ENCODE results near the gene AAMP.

Gene AAMP

DNA sequence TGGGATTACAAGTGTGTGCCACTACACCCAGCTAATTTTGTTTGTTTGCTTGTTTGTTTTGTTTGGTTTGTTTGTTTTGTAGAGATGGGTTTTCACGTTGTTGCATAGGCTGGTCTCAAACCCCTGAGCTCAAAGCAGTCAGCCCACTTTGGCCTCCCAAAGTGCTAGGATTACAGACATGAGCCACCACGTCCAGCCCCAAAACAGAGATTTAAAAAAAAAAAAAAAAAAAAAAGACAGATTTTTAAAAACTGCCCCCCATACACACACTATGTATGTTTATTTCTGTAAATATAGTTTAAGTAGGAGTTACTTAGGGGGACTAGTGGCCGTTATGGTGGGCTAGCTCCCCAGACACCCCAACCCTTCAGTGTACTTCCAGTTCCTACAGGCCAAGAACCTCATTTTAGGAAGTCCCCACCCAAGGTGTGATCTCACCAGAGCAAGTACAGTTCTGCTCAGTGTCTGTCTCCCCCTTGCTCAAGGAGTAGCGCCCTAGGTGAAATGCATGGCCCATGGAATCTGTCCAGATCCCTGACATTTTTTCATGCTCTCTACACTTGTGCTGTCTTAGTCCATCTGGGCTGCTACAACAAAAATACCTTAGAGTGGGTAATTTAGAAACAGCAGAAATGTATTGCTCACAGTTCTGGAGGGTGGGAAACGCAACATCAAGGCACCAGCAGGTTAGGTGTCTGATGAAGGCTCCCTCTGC is 23.9 kb upstream of the AAMP start:
- no peak for DNase-seq (ENCODE audit: low read depth in 2 of 2)

DNA sequence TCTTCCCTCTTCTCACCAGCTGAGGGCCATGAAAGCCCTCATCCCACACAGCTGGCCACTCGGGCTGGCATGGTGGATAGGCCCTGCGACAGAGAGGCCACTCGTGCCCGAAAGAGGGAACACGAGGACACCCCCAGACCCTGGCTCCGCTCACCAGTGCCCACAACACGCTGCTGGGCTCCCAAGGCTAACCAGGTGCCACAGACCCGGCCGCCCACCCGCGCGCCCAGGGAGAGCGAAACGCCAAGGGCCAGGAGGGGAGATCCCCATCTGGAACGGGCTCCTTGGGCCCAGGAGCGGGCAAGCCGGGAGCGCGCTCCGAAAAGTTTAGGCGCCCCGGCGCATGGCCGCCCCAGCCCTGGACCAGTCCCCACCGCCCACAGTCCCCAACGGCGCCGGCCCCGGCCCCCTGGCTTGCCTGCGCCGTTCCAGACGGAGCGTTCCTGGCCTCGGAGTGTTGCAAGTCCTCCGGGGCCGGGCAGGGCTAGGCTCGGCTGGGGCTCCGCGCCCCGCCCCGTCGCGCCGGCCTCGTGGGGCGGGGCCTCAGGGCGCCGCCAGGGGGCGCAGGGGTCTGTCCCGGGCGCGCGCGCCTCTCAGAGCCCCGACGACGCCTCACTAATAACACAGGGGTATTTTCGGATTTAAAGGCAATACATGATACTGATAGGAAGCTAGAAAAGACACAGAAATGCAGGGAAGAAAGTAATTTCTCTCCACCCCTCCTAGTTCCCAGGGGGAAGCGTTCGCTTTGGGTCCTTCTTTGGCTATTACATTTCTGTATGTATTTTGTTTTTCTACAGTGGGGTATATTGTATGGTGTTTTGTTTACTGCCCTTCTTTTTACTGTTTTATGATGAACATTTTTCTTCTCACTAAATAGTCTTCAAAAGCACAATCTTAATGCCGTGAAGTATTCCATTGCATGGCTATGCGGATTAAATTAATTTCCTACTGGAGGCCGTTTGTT is 22.4 kb upstream of the AAMP start, which contains the start of gene TMBIM1:
Gene TMBIM1 (minus strand): TSS at position 456 of the 967 bp plus-strand sequence. CDS start 10,362 bp downstream, outside the sequence.
- DNase-seq (ENCODE audit: low read depth in 2 of 2), result peak; percentile 29 to 47

- DNase-seq (ENCODE audit: low read depth in 2 of 2), result no peak
Observed at GRCh38 chr2:218291318-218292047, 21.5 kb upstream of the AAMP start.

GRCh38 chr2:218290316-218291261 is 20.7 kb upstream of the AAMP start:
- no peak for DNase-seq (ENCODE audit: low read depth in 2 of 2)

DNA sequence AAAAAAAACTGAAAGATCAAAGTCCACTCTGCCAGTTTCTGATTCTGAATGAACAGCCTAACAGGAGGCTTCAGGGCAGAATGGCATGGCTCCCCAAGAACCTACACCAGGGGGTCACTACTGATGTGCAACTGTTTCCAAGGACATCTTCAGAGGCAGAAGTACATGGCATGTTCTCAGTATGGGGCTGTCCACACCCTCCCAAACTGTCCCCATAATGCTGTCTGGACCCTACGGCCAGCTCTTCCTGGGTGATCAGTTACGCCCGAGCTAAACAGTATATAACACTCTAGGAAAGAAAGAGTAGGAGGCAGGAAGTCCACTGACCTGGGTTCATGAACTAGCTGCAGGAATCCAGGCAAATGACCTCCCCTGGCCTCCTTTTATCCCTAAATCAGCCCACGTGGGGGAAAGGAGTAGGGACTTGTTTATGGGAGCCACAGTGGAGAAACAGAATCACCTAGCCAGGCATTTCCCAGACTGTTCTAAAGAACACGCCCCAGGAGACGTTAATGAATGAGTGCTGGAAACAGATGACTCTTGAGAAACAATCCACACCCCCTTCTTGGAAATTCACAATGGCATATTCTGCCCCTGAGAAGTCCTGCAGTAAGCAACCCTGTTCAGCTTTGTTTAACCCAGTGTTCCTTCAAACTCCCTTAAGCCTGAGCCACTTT is 19.8 kb upstream of the AAMP start:
- no peak for DNase-seq (ENCODE audit: low read depth in 2 of 2)

GRCh38 chr2:218286570-218287459 is 16.9 kb upstream of the AAMP start:
- peak; percentile 70 to 73 for DNase-seq (ENCODE audit: low read depth in 2 of 2)

DNA sequence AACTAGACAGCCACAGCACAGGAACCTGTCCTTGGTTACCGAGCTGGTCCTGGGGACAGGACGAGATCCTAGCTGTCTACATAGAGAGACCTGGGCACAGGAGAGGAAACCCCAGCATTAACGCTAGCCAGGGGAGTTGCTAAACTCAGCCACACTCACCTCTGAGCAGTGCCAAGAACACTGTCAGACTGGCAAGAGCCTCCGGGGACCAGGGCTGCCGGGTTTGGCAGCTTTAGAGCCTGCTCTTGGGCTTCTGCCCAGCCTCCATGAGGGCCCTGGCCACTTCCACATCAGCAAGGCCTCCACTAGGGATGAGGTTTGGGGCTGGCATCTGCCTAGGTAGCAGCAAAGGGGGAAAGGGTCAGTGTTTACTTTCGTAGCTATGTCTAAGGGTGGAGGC is 15.7 kb upstream of the AAMP start:
- DNase-seq (ENCODE audit: low read depth in 2 of 2), result no peak

DNA sequence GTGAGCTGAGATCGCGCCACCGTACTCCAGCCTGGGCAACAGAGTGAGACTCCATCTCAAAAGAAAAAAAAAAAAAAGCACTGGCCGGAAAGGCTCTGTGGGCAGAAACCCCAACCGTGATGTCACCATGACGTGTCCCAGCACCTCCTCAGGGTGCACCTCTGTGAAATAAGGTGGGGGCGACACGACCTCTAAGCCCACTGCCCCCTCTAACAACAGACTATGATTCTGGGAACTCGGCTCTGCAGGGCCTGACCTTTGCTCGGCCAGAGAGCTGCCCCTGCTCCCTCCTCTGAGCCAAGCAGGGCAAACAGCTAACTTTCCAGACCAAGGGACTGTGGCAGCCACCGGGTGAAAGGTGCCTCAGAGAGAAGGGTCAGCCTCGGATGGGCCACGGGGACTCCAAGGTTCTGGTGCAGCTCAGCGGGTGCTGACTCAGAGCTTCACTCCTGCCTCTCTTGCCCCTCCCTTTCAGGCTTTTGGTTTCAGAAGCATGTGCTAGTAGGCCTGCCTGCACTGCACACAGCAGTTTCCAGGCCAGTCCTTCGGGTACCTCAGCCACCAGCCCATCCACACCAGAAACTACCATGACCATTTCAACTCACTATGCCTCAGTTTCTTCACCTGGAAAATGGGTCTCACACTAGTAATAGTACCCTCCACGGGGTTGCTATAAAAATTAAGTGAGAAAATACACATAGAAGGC is 14.3 kb upstream of the AAMP start:
- no peak for DNase-seq (ENCODE audit: low read depth in 2 of 2)

DNA sequence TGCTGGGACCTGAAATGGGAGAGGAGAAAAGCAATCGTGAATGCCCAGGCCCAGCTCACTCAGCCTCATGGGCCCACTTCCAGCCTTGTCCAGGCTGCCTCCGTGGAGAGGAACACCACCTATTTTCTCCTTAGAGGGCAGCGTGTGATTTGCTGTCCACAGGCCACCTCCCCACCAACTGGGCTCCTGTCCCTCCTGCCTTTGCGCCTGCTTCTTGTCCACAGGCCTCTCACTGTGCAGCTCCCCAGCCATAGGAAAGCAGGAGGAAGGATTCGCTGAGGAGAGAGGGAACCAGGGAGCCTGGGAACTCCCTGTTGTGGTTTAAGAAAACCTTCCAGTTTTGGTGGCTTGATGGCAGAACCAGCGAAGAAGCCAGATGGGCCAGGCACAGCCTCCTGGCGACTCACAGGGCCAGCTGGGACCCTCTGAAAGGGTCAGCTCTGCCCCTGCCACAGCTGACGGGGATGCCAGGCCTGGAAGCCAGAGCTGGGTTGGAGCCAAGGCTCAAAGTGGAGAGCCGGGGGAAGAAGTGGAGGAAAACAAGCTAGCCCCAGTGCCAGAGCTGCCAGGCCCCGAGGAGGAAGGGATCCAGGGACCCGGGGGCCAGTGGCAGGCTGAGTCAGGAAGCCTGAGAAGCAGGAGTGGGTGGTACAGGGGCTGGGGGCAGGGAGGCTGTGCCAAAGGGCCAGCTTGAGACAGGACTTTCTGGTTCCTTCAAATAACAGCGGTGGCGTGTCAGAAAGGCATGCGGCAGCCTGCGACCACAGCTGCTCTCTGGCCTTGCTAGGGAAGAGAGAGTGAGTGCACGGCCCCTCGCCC is 12.4 kb upstream of the AAMP start:
- DNase-seq (ENCODE audit: low read depth in 2 of 2), result no peak

- no peak for DNase-seq (ENCODE audit: low read depth in 2 of 2)
Observed at GRCh38 chr2:218281449-218281848, 11.5 kb upstream of the AAMP start.

GRCh38 chr2:218280260-218280870 is 10.4 kb upstream of the AAMP start:
- DNase-seq (ENCODE audit: low read depth in 2 of 2), result no peak

- DNase-seq (ENCODE audit: low read depth in 2 of 2), result no peak
Observed at GRCh38 chr2:218278531-218279360, 8.8 kb upstream of the AAMP start.

- DNase-seq (ENCODE audit: low read depth in 2 of 2), result no peak
Observed at GRCh38 chr2:218277921-218278320, 8.0 kb upstream of the AAMP start.

DNA sequence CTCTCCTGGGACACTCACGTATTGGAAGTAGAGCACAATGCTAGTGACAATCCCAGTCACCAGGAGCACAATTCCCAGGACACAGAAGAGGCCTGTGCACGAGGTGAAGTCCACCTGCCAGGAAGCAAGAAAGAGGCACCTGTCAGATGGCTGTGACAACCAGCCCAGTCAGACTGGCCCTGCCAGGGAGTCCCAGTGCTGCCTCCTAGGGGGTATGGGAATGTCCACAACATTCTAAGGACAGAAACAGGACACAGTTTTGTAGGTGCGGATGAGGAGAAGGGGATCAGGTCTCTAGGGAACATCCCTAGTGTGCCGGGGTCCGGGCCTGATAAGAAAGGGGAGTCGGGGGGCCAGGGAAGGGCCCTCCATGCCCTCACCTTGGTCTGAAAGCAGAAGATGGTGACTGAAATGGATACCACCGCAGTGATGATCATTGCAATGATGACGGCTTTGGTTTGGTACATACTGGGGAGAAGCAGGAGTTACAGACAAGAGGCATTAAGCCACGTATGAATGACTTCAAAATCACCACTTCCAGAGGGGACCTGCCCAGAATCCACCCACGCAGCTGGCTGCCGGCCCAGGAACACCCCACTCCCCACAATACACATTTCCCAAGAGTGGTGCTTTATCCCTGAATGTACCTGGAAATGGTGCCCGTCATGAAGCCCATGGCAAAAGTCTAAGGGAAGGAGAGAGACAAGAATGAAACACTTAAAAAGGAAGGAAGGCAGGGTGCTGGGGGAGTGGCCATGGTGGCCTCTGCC is 7.2 kb upstream of the AAMP start:
- no peak for DNase-seq (ENCODE audit: low read depth in 2 of 2)

- DNase-seq (ENCODE audit: low read depth in 2 of 2), result no peak
Observed at GRCh38 chr2:218275371-218276072, 5.6 kb upstream of the AAMP start.

All from fibroblast of skin of left biceps (primary cell).